Thymus (tissue), 11 donors: ENCODE results near the gene CBFA2T2. TPM values are rescaled to one million over a fixed set of nuclear protein-coding genes. Genes with fewer than 3 reads are reported as not detected.
"Not testable (repeated sequence)": the region's sequence is repeated elsewhere in the genome, so short reads cannot be mapped to it uniquely, and the experiment has no call there.

ENCODE experiments used
- DNase-seq, 9 donors: peaks; one replicate each; pipeline ENCODE4 v3.0.0-alpha.2; 2013; ENCODE audit warnings: low spot score in 9 of 9, low read depth in 6 of 9, missing footprints in 1 of 9
- H3K27ac ChIP-seq, 2 donors: one replicate each; pipeline ENCODE4 v1.5.1; 2013; ENCODE audit warnings: control low read depth in 1 of 2, low read depth in 1 of 2, low read length in 1 of 2, mild to moderate bottlenecking in 1 of 2, moderate library complexity in 1 of 2
- H3K27me3 ChIP-seq, 2 donors: one replicate each; pipeline ENCODE4 v1.5.1; 2013; ENCODE audit warnings: low read length in 1 of 2; ENCODE audit not compliant: control insufficient read depth in 2 of 2, insufficient read depth in 1 of 2
- H3K36me3 ChIP-seq, 2 donors: one replicate each; pipeline ENCODE4 v1.5.1; 2013; ENCODE audit warnings: low read length in 1 of 2, mild to moderate bottlenecking in 1 of 2, moderate library complexity in 1 of 2; ENCODE audit not compliant: control insufficient read depth in 2 of 2, insufficient read depth in 2 of 2
- H3K4me1 ChIP-seq, 2 donors: one replicate each; pipeline ENCODE4 v1.5.1; 2013; ENCODE audit warnings: low read length in 2 of 2; ENCODE audit not compliant: control insufficient read depth in 2 of 2, insufficient read depth in 2 of 2
- H3K4me3 ChIP-seq, 2 donors: one replicate each; pipeline ENCODE4 v1.5.1; 2013; ENCODE audit warnings: low read length in 2 of 2, control low read depth in 1 of 2, mild to moderate bottlenecking in 1 of 2
- H3K9me3 ChIP-seq, 2 donors: one replicate each; pipeline ENCODE4 v1.5.1; 2013; ENCODE audit warnings: low read length in 1 of 2, mild to moderate bottlenecking in 1 of 2; ENCODE audit not compliant: control insufficient read depth in 2 of 2, insufficient read depth in 1 of 2
- WGBS: extraction: QIAGEN DNeasy Blood & Tissue Kit; methylation state at CpG from one replicate; pipeline ENCODE4 v1.1.7; 2013; 5-methylcytosine and 5-hydroxymethylcytosine counted together
- polyA plus RNA-seq: library from polyadenylated mRNA; stranded (reverse); fragments of 200-250 nt; gene quantifications from one replicate; pipeline ENCODE4 v1.2.3, GENCODE V29; 2013
- total RNA-seq: library from RNA; stranded (reverse); fragments of 120-200 nt; gene quantifications from one replicate; pipeline ENCODE4 v1.2.4, GENCODE V29; 2013
- donor health status: healthy.

The CBFA2T2 gene
- total and polyA plus RNA-seq, 2 donors, result 6.4 to 9.1 TPM

- not testable (repeated sequence) for H3K27ac ChIP-seq, DNase-seq, H3K27me3 ChIP-seq, H3K36me3 ChIP-seq, H3K4me1 ChIP-seq, H3K4me3 ChIP-seq
- H3K9me3 ChIP-seq, result peaks cover 0 to 11% of the 10 kb centered on the region in 2 donors
- 98% methylated on average over 3 of the region's 3 CpGs for WGBS
These were observed 19.2 kb downstream of the CBFA2T2 start for GRCh38 chr20:33509057-33509456.

DNA sequence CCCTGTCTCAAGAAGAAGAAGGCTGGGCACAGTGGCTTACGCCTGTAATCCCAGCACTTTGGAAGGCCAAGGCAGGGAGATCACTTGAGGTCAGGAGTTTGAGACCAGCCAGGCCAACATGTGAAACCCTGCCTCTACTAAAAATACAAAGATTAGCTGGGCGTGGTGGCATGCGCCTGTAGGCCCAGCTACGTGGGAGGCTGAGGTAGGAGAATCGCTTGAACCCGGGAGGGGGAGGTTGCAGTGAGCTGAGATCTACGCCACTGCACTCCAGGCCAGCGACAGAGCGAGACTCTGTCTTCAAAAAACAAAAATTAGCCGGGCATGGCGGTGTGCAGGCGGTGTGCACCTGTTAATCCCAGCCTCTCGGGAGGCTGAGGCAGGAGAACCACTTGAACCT is 22.0 kb downstream of the CBFA2T2 start:
- not testable (repeated sequence) for DNase-seq, H3K36me3 ChIP-seq, H3K4me1 ChIP-seq, H3K27me3 ChIP-seq, H3K27ac ChIP-seq, H3K4me3 ChIP-seq
- H3K9me3 ChIP-seq, result peaks cover 0 to 11% of the 10 kb centered on the region in 2 donors
- 99% methylated on average over 13 of the region's 13 CpGs for WGBS

- no peak overlapping the region for H3K4me3 ChIP-seq
- 97% methylated on average over 11 of the region's 11 CpGs for WGBS
- no peaks in the 10 kb centered on the region for H3K36me3 ChIP-seq
- H3K4me1 ChIP-seq, result no peaks in the 10 kb centered on the region
- no peak overlapping the region for H3K27ac ChIP-seq
- no peak for DNase-seq
- no peaks in the 10 kb centered on the region for H3K9me3 ChIP-seq
- no peaks in the 10 kb centered on the region for H3K27me3 ChIP-seq
These were observed 25.8 kb downstream of the CBFA2T2 start for GRCh38 chr20:33515569-33516216.

DNA sequence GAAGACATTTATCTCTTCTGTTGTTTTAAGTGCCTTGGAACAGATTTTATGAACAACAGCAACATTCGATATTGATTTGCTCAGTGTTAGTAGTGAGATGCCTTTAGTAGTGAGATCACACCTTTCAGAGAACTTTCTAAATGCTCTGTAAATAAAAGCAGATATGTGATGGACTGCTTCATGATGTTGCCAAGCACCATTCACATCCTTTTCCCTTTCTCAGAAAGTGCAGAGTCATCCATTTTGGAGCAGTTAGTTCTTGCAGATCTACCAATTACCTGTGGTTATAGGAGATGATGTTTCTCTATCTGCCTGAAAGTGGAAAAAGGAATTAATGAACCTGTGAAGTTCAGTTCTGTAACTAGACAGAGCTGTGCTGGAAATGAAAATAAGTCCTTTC is 27.0 kb downstream of the CBFA2T2 start:
- Histone ChIP-seq H3K36me3 (no peaks in the 10 kb centered on the region), H3K27ac (no peak overlapping the region), H3K4me1 (no peaks in the 10 kb centered on the region), H3K9me3 (no peaks in the 10 kb centered on the region), H3K4me3 (no peak overlapping the region), H3K27me3 (no peaks in the 10 kb centered on the region)
- 72% methylated on average over 1 of the region's 1 CpG for WGBS
- DNase-seq, result no peak

DNA sequence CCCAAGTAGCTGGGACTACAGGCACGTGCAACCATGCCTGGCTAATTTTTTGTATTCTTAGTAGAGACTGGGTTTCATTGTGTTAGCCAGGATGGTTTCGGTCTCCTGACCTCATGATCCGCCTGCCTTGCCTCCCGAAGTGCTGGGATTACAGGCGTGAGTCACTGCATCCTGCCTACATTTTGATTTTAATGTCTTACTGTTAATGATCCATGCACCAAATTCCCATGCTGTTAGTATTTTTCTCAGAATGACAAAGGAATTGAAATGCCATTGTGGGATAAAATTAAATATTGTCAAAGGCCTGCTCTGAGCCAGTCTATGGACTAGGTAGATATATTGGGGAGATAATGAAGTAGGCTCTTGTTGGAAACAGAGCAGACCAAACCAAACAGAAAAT is 28.2 kb downstream of the CBFA2T2 start:
- Histone ChIP-seq H3K4me3 (no peak overlapping the region), H3K4me1 (no peaks in the 10 kb centered on the region), H3K36me3 (no peaks in the 10 kb centered on the region), H3K9me3 (no peaks in the 10 kb centered on the region), H3K27ac (no peak overlapping the region), H3K27me3 (no peaks in the 10 kb centered on the region)
- DNase-seq, result no peak
- 92% methylated on average over 5 of the region's 5 CpGs for WGBS

- Histone ChIP-seq H3K9me3 (no peaks in the 10 kb centered on the region), H3K4me1 (no peaks in the 10 kb centered on the region), H3K27me3 (no peaks in the 10 kb centered on the region), H3K27ac (no peak overlapping the region), H3K4me3 (no peak overlapping the region), H3K36me3 (no peaks in the 10 kb centered on the region)
- no peak for DNase-seq
- 77% methylated on average over 1 of the region's 1 CpG for whole genome bisulfite sequencing
These were observed 31.6 kb downstream of the CBFA2T2 start for GRCh38 chr20:33521461-33521860.

- H3K4me3 ChIP-seq, result no peak overlapping the region
- H3K36me3 ChIP-seq, result no peaks in the 10 kb centered on the region
- H3K9me3 ChIP-seq, result no peaks in the 10 kb centered on the region
- no peaks in the 10 kb centered on the region for H3K27me3 ChIP-seq
- 99% methylated on average over 3 of the region's 3 CpGs for WGBS
- DNase-seq, result no peak
- H3K27ac ChIP-seq, result no peak overlapping the region
- no peaks in the 10 kb centered on the region for H3K4me1 ChIP-seq
These were observed 32.4 kb downstream of the CBFA2T2 start for GRCh38 chr20:33522256-33522820.

DNA sequence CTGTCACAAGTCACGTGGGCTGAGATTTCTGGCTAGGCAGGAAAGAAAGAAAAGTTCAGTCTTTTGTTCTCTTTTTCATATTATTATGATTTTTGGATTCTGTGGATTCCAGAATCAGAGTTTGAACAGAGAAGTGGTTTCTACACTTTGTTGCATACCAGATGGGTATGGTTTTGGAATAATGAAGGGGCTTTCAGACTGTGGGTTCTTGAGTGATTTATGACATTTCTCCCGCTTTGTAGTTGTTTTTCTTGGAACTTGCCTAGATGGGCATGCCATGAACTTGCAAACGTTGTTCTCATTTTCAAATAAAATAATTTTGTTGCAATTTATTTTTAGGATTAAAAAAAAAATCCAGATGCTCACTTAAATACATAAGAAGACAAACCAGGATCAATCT is 34.4 kb downstream of the CBFA2T2 start:
- Histone ChIP-seq H3K4me1 (no peaks in the 10 kb centered on the region), H3K4me3 (no peak overlapping the region), H3K27ac (no peak overlapping the region), H3K36me3 (no peaks in the 10 kb centered on the region), H3K27me3 (no peaks in the 10 kb centered on the region), H3K9me3 (no peaks in the 10 kb centered on the region)
- no peak for DNase-seq
- 65% methylated on average over 3 of the region's 3 CpGs for WGBS

GRCh38 chr20:33526769-33527168 is 36.9 kb downstream of the CBFA2T2 start:
- no peak for DNase-seq
- no peaks in the 10 kb centered on the region for H3K4me1 ChIP-seq
- H3K4me3 ChIP-seq, result no peak overlapping the region
- no peak overlapping the region for H3K27ac ChIP-seq
- no peaks in the 10 kb centered on the region for H3K9me3 ChIP-seq
- no peaks in the 10 kb centered on the region for H3K27me3 ChIP-seq
- H3K36me3 ChIP-seq, result no peaks in the 10 kb centered on the region
- 37% methylated on average over 2 of the region's 2 CpGs for WGBS
